GM12891 (cell line): ENCODE measurements around the gene FAM199X. TPM values are rescaled to one million over a fixed set of nuclear protein-coding genes. Genes with fewer than 3 reads are reported as not detected.

Experiments
- DNase-seq: peaks from one replicate; pipeline ENCODE4 v3.0.0; 2011; ENCODE audit warnings: low spot score; ENCODE audit not compliant: insufficient read length
- FAIRE-seq: peaks from 2 replicates; lab custom pipeline; 2011; peaks lifted over from hg19 to GRCh38; lab: Jason Lieb, UNC
- PAX5 ChIP-seq: IDR thresholded peaks from 2 replicates; pipeline ENCODE4 v1.6.1; 2011; ENCODE audit warnings: low read length, moderate library complexity, mild to moderate bottlenecking; ENCODE audit not compliant: insufficient read depth, severe bottlenecking
- POLR2A ChIP-seq: IDR thresholded peaks from 2 replicates; pipeline ENCODE4 v1.6.1; 2011; ENCODE audit warnings: low read depth, low read length, control low read depth
- POLR2AphosphoS5 ChIP-seq: IDR thresholded peaks from 2 replicates; pipeline ENCODE4 v1.6.1; 2011; ENCODE audit warnings: low read depth, low read length, control low read depth
- POU2F2 ChIP-seq: IDR thresholded peaks from 2 replicates; pipeline ENCODE4 v1.6.1; 2011; ENCODE audit warnings: low read depth, mild to moderate bottlenecking, control low read depth, low read length, moderate library complexity
- SPI1 ChIP-seq: IDR thresholded peaks from 2 replicates; pipeline ENCODE4 v1.6.1; 2011; ENCODE audit warnings: low read depth, low read length, control low read depth
- TAF1 ChIP-seq: IDR thresholded peaks from 2 replicates; pipeline ENCODE4 v1.6.1; 2011; ENCODE audit warnings: low read depth, low read length, control low read depth
- polyA plus RNA-seq: library from polyadenylated mRNA; unstranded; fragments of >200 nt; gene quantifications from one replicate; pipeline ENCODE4 v1.2.1, GENCODE V29; 2012; ENCODE audit warnings: low read depth, missing spikeins, inconsistent platforms; ENCODE audit not compliant: missing spikeins

Gene FAM199X
- polyA plus RNA-seq = 3.7 TPM

DNA sequence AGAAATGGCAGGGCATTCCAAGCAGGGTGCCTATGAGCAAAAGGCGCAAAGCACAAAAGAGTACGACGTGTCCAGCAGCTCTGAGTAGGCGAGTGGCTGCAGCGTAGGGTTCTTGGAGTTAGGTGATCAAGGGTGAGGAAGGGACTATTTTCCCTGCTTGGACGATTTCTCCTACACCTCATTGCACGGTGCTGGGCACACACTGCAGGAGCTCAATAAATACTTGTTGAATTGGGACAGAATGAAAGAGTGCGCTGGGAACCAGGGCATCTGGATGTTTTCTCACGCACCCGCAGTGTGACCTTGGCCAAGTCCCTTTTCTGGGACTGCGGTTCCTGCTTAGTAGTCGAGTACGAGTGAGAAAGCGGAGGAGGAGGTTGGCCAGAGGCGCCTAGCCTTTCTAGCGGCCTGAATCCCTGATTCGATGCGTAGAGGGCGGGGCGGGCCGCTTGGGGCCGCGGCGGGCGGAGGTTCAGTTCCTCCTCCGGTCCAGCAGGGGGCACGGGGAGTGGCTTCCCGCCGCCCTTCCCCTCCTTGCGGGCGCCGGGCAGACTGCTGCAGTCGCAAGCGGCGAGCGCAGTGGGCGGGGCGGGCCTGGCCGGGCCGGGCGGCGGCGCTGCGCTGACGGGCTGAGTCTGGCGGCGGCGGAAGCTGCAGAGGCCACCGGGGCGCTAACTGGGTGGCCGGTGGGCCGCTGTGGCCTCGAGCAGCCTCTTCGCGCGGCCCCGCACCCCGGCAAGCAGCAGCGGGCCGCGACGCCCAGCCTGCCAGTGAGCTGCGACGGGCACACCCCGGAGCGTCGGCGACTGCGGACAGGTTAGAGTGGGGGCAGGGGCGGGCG, at the start of gene FAM199X:
FAM199X (plus strand) TSS at position 560 of the 841 bp plus-strand sequence. CDS start 333 bp downstream, outside the sequence.
- DNase-seq (peak; percentile 71), FAIRE-seq (peak; percentile 95)
- no peak for TF ChIP-seq POU2F2
- TF ChIP-seq POLR2A = peak; percentile 47; the same call in 1 of the 2 replicates
- 0 out of 2 replicates have a peak, but pooled peaks have one; percentile 9 for TF ChIP-seq SPI1
- TF ChIP-seq PAX5 = no peak
- TF ChIP-seq TAF1 = no peak
- TF ChIP-seq POLR2AphosphoS5 = no peak

DNA sequence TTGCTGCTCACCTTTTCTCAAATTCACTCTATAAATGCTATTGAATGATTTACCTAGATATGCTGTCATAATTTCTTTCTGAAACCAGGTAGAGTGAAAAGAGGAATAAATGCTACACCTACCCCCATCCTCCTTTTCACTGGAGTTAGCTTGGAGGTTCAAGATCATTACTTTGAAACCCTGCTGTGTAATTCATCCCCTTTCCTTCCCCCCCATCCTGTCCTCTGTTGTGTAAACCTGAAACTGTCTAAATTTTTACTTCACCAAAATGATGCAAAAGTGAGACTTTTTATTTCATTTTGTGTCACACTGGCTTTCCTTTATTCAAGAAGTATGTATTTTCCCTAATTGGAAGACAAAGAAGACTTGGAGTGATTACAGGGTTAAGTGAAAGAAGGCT, 48.5 kb upstream of the FAM199X start:
- DNase-seq = no peak
- TF ChIP-seq TAF1 (no peak), PAX5 (no peak), SPI1 (no peak), POLR2A (no peak)
- no peak for FAIRE-seq

DNA sequence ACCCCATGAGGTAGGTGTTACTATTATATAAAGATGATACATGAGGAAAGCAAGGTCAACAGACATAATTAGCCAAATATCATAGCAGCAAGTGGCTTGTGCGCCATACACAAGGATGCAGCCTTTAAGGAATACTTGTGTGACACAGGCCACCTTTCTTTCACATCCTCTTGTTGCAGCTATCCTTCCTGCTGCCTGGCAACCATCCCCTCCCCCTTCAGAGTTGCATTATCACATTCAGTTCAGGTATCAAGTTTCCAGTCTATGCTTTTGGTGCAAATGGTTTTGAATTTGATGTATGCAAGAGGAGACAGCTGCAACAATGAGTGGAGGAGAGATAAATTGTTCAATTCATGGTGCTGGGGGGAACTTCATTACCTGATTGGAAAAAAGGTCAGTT, 47.5 kb upstream of the FAM199X start:
- no peak for DNase-seq
- peak; percentile 88 for FAIRE-seq
- TF ChIP-seq POLR2A = no peak

DNA sequence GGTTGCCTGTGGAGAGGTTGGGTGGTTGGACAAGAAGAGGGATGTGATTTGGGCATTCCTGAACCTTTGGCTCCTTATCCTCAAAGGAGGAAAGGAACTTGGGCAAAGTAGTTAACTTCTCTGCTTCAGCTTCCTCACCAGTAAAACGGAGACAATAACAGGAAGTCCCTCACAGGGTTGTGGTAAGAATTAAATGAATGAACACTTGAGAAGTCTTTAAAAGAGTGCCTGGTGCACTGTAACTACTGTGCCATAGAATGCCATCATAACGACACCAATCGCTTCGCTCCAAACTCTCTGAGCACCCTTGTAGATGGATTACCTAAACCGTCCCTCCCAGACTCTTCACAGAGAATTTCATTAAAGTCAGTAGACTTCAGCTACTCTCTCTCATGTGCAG, 43.4 kb upstream of the FAM199X start:
- no peak for TF ChIP-seq POU2F2
- peak; percentile 46; the same call in 1 of the 2 replicates for TF ChIP-seq SPI1
- peak; percentile 63 for FAIRE-seq
- no peak for DNase-seq

DNA sequence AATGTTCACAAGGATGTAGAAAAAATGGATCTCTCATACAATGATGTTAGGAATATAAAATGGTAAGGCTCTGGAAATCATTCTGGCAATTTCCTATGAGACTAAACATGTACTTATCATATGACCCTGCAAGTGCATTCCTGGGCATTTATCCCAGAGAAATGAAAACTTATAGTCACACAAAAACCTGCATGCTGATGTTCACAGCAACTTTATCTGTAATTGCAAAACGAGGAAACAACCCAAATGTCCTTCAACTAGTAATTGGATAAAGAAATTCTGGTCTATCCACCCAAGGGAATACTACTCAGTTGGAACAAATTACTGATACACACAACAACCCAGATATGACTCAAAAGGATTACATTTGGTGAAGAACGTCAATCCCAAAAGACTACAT, 39.4 kb upstream of the FAM199X start:
- TF ChIP-seq POLR2AphosphoS5 = no peak
- TF ChIP-seq POLR2A = no peak
- no peak for TF ChIP-seq SPI1
- TF ChIP-seq POU2F2 = no peak
- TF ChIP-seq TAF1 = no peak
- no peak for TF ChIP-seq PAX5
- FAIRE-seq (no peak), DNase-seq (no peak)

DNA sequence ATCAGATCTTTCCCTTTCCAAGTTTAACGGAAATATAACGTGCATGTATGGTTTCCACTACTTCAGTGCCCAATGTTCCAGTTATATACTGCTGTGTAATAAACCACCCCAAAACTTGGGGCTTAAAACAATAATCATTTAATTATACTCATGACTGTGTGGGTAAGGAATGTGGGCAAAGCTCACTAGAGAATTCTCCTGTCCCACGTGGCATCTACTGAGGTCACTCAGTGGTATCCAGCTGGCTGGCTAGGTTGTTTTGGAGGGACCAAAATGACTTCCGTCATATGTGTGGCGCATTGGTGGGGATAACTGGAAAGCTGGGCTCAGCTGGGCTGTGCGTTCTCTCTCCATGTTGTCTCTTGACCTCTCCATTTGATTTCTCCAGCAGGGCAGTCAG, 35.4 kb upstream of the FAM199X start:
- no peak for FAIRE-seq
- no peak for DNase-seq
- TF ChIP-seq POLR2A (no peak), SPI1 (no peak)

DNA sequence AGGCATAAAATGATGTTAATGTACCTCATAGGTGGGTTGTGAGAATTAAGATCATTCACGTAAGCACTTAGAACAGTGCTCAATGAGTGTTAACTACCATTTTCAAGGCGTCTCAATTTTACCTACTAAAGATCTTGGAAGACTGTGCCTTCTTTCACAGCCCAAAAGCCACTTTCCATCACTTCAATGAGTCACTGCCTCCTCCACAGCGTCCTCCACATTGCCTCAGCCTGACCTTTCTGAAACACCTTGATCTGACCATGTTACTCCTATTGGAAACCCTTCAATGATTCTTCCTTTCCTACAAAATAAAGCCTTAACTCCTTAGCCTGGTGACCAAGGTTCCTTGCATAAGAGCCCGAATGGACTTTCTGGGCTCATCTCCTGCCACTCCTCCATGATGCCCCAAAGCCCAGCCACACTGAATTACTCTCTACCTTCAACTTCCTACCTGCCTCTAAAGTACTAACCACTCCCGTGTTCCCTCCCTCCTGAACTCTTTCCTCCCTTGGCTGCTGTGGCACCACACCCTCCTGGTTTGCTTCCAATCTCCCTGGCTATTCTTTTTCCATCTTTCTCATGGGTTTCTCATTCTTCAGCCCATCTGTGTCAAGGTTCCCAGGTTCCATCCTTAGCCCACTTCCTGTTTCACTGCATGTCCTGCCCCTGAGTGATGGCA, 31.5 kb upstream of the FAM199X start:
- no peak for DNase-seq
- TF ChIP-seq SPI1 (no peak), POU2F2 (no peak), POLR2AphosphoS5 (no peak), PAX5 (no peak), POLR2A (no peak), TAF1 (no peak)
- FAIRE-seq = no peak

DNA sequence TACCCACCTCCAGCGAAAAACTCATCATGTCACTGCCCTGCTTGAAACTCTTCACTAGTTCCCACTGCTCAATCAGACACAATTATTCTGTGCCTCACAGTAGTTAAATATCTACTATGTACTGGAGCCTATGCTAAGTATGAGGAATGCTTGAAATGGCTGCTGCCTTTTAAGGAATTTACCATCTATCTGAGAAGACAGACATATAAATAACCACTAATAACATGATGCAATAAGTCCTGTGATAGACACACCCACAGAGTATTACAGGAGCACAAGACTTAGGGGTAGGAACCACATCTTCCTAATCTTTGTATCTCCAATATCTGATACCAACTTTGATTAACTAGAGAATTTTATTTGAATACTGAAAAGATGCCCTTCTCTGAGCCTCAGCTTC, 30.6 kb upstream of the FAM199X start:
- no peak for TF ChIP-seq POU2F2
- no peak for TF ChIP-seq SPI1
- no peak for TF ChIP-seq POLR2A
- no peak for TF ChIP-seq POLR2AphosphoS5
- no peak for TF ChIP-seq PAX5
- no peak for TF ChIP-seq TAF1
- FAIRE-seq (peak; percentile 43), DNase-seq (no peak)

DNA sequence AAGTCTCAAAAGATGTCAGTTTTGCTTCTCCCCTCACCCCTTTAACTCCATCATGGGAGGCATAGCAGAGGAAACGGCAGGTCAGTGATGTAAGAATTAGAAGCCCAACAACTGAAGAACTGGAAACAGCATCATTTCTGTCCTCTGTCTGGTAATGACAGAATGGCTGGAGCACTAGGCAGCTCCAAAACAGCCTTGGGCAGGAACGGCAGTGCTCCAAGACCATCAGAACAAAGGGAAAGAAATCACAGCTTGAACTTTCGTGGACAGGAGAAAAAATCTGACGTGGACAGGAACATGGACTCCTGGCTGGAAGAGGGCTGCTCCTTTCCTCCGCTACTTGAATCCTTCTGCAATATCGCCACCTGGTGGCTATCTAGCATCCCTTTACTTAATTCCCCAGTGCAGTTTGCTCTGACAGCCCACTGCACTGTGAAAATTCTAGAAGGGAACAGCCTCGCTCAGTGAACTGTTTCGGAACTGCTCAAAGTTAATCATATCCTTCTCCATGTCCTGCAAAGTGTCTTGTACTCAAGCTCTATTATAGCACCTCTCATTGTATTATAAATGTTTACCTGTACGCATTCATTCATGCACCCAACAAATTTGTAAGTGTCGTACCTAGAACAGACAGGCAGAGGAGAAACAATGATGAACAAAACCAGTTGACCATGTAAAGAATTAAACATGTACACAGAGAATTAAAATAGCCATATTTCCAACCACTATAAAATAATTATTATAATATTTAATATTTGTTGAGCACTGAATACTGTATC, 29.8 kb upstream of the FAM199X start:
- TF ChIP-seq SPI1 = no peak
- TF ChIP-seq POLR2AphosphoS5 = no peak
- DNase-seq = peak; percentile 26
- peak; percentile 95 for FAIRE-seq
